ENCODE data around the gene SPAG16.

The SPAG16 gene

GRCh38 chr2:214138779-214139178, 854.5 kb downstream of the SPAG16 start:
- Histone ChIP-seq H3K27ac (ENCODE audit: low read depth, low read length) (no peak overlapping the region), H3K27me3 (ENCODE audit: control insufficient read depth in 1 of 2, insufficient read depth in 2 of 2, low read length in 2 of 2) (no peaks in the 10 kb centered on the region), H3K9me3 (ENCODE audit: low read length) (no peaks in the 10 kb centered on the region), H3K4me1 (ENCODE audit: insufficient read depth, low read length) (peaks cover 8% of the 10 kb centered on the region), H3K36me3 (ENCODE audit: insufficient read depth, low read length) (no peaks in the 10 kb centered on the region), H3K9ac (ENCODE audit: low read length) (no peak overlapping the region), H3K4me3 (ENCODE audit: low read depth in 1 of 2, low read length in 2 of 2) (no peak overlapping the region)

- Histone ChIP-seq H3K27ac (ENCODE audit: low read depth, low read length) (no peak overlapping the region), H3K9ac (ENCODE audit: low read length) (no peak overlapping the region), H3K4me3 (ENCODE audit: low read depth in 1 of 2, low read length in 2 of 2) (no peak overlapping the region), H3K36me3 (ENCODE audit: insufficient read depth, low read length) (no peaks in the 10 kb centered on the region), H3K9me3 (ENCODE audit: low read length) (no peaks in the 10 kb centered on the region), H3K4me1 (ENCODE audit: insufficient read depth, low read length) (peaks cover 8% of the 10 kb centered on the region), H3K27me3 (ENCODE audit: control insufficient read depth in 1 of 2, insufficient read depth in 2 of 2, low read length in 2 of 2) (no peaks in the 10 kb centered on the region)
Observed at GRCh38 chr2:214139630-214140284, 855.5 kb downstream of the SPAG16 start.

- Histone ChIP-seq H3K27ac (ENCODE audit: low read depth, low read length) (no peak overlapping the region), H3K9me3 (ENCODE audit: low read length) (no peaks in the 10 kb centered on the region), H3K4me1 (ENCODE audit: insufficient read depth, low read length) (no peaks in the 10 kb centered on the region), H3K9ac (ENCODE audit: low read length) (no peak overlapping the region), H3K36me3 (ENCODE audit: insufficient read depth, low read length) (no peaks in the 10 kb centered on the region), H3K27me3 (ENCODE audit: control insufficient read depth in 1 of 2, insufficient read depth in 2 of 2, low read length in 2 of 2) (no peaks in the 10 kb centered on the region), H3K4me3 (ENCODE audit: low read depth in 1 of 2, low read length in 2 of 2) (no peak overlapping the region)
Observed at GRCh38 chr2:214156971-214157370, 872.7 kb downstream of the SPAG16 start.

- Histone ChIP-seq H3K9me3 (ENCODE audit: low read length) (no peaks in the 10 kb centered on the region), H3K27ac (ENCODE audit: low read depth, low read length) (no peak overlapping the region), H3K36me3 (ENCODE audit: insufficient read depth, low read length) (no peaks in the 10 kb centered on the region), H3K4me3 (ENCODE audit: low read depth in 1 of 2, low read length in 2 of 2) (no peak overlapping the region), H3K4me1 (ENCODE audit: insufficient read depth, low read length) (no peaks in the 10 kb centered on the region), H3K27me3 (ENCODE audit: control insufficient read depth in 1 of 2, insufficient read depth in 2 of 2, low read length in 2 of 2) (no peaks in the 10 kb centered on the region), H3K9ac (ENCODE audit: low read length) (no peak overlapping the region)
Observed at GRCh38 chr2:214158851-214159250, 874.6 kb downstream of the SPAG16 start.

- Histone ChIP-seq H3K9ac (ENCODE audit: low read length) (no peak overlapping the region), H3K4me3 (ENCODE audit: low read depth in 1 of 2, low read length in 2 of 2) (no peak overlapping the region), H3K4me1 (ENCODE audit: insufficient read depth, low read length) (no peaks in the 10 kb centered on the region), H3K9me3 (ENCODE audit: low read length) (no peaks in the 10 kb centered on the region), H3K27ac (ENCODE audit: low read depth, low read length) (no peak overlapping the region), H3K36me3 (ENCODE audit: insufficient read depth, low read length) (no peaks in the 10 kb centered on the region), H3K27me3 (ENCODE audit: control insufficient read depth in 1 of 2, insufficient read depth in 2 of 2, low read length in 2 of 2) (no peaks in the 10 kb centered on the region)
Observed at GRCh38 chr2:214169281-214169680, 885.0 kb downstream of the SPAG16 start.

GRCh38 chr2:214169736-214170135, 885.5 kb downstream of the SPAG16 start:
- H3K4me3 ChIP-seq (ENCODE audit: low read depth in 1 of 2, low read length in 2 of 2) = no peak overlapping the region
- no peaks in the 10 kb centered on the region for H3K27me3 ChIP-seq (ENCODE audit: control insufficient read depth in 1 of 2, insufficient read depth in 2 of 2, low read length in 2 of 2)

GRCh38 chr2:214174563-214174962, 890.3 kb downstream of the SPAG16 start:
- H3K27me3 ChIP-seq (ENCODE audit: control insufficient read depth in 1 of 2, insufficient read depth in 2 of 2, low read length in 2 of 2) = no peaks in the 10 kb centered on the region
- no peaks in the 10 kb centered on the region for H3K36me3 ChIP-seq (ENCODE audit: insufficient read depth, low read length)
- H3K27ac ChIP-seq (ENCODE audit: low read depth, low read length) = no peak overlapping the region
- H3K4me1 ChIP-seq (ENCODE audit: insufficient read depth, low read length) = no peaks in the 10 kb centered on the region
- no peaks in the 10 kb centered on the region for H3K9me3 ChIP-seq (ENCODE audit: low read length)
- no peak overlapping the region for H3K4me3 ChIP-seq (ENCODE audit: low read depth in 1 of 2, low read length in 2 of 2)
- H3K9ac ChIP-seq (ENCODE audit: low read length) = no peak overlapping the region

More at GRCh38 chr2:214169736-214170135, 885.5 kb downstream of the SPAG16 start:
- H3K4me1 ChIP-seq (ENCODE audit: insufficient read depth, low read length) = no peaks in the 10 kb centered on the region
- no peak overlapping the region for H3K27ac ChIP-seq (ENCODE audit: low read depth, low read length)
- H3K9ac ChIP-seq (ENCODE audit: low read length) = no peak overlapping the region
- no peaks in the 10 kb centered on the region for H3K36me3 ChIP-seq (ENCODE audit: insufficient read depth, low read length)
- H3K9me3 ChIP-seq (ENCODE audit: low read length) = no peaks in the 10 kb centered on the region

GRCh38 chr2:214180071-214180470, 895.8 kb downstream of the SPAG16 start:
- Histone ChIP-seq H3K36me3 (ENCODE audit: insufficient read depth, low read length) (no peaks in the 10 kb centered on the region), H3K4me3 (ENCODE audit: low read depth in 1 of 2, low read length in 2 of 2) (no peak overlapping the region), H3K9ac (ENCODE audit: low read length) (no peak overlapping the region), H3K27me3 (ENCODE audit: control insufficient read depth in 1 of 2, insufficient read depth in 2 of 2, low read length in 2 of 2) (no peaks in the 10 kb centered on the region), H3K27ac (ENCODE audit: low read depth, low read length) (no peak overlapping the region), H3K4me1 (ENCODE audit: insufficient read depth, low read length) (no peaks in the 10 kb centered on the region), H3K9me3 (ENCODE audit: low read length) (no peaks in the 10 kb centered on the region)

- H3K27ac ChIP-seq (ENCODE audit: low read depth, low read length) = no peak overlapping the region
- H3K4me3 ChIP-seq (ENCODE audit: low read depth in 1 of 2, low read length in 2 of 2) = no peak overlapping the region
- H3K36me3 ChIP-seq (ENCODE audit: insufficient read depth, low read length) = no peaks in the 10 kb centered on the region
- no peaks in the 10 kb centered on the region for H3K9me3 ChIP-seq (ENCODE audit: low read length)
- no peaks in the 10 kb centered on the region for H3K27me3 ChIP-seq (ENCODE audit: control insufficient read depth in 1 of 2, insufficient read depth in 2 of 2, low read length in 2 of 2)
- no peak overlapping the region for H3K9ac ChIP-seq (ENCODE audit: low read length)
- H3K4me1 ChIP-seq (ENCODE audit: insufficient read depth, low read length) = no peaks in the 10 kb centered on the region
Observed at GRCh38 chr2:214180686-214181085, 896.4 kb downstream of the SPAG16 start.

- no peak overlapping the region for H3K4me3 ChIP-seq (ENCODE audit: low read depth in 1 of 2, low read length in 2 of 2)
- H3K27me3 ChIP-seq (ENCODE audit: control insufficient read depth in 1 of 2, insufficient read depth in 2 of 2, low read length in 2 of 2) = no peaks in the 10 kb centered on the region
- H3K4me1 ChIP-seq (ENCODE audit: insufficient read depth, low read length) = no peaks in the 10 kb centered on the region
- no peak overlapping the region for H3K27ac ChIP-seq (ENCODE audit: low read depth, low read length)
- H3K36me3 ChIP-seq (ENCODE audit: insufficient read depth, low read length) = no peaks in the 10 kb centered on the region
- H3K9me3 ChIP-seq (ENCODE audit: low read length) = no peaks in the 10 kb centered on the region
- no peak overlapping the region for H3K9ac ChIP-seq (ENCODE audit: low read length)
Observed at GRCh38 chr2:214184461-214184860, 900.2 kb downstream of the SPAG16 start.

GRCh38 chr2:214185546-214185945, 901.3 kb downstream of the SPAG16 start:
- Histone ChIP-seq H3K9ac (ENCODE audit: low read length) (no peak overlapping the region), H3K9me3 (ENCODE audit: low read length) (no peaks in the 10 kb centered on the region), H3K4me3 (ENCODE audit: low read depth in 1 of 2, low read length in 2 of 2) (no peak overlapping the region), H3K27me3 (ENCODE audit: control insufficient read depth in 1 of 2, insufficient read depth in 2 of 2, low read length in 2 of 2) (no peaks in the 10 kb centered on the region), H3K36me3 (ENCODE audit: insufficient read depth, low read length) (no peaks in the 10 kb centered on the region), H3K4me1 (ENCODE audit: insufficient read depth, low read length) (no peaks in the 10 kb centered on the region), H3K27ac (ENCODE audit: low read depth, low read length) (no peak overlapping the region)

GRCh38 chr2:214192711-214193110, 908.4 kb downstream of the SPAG16 start:
- Histone ChIP-seq H3K9me3 (ENCODE audit: low read length) (no peaks in the 10 kb centered on the region), H3K36me3 (ENCODE audit: insufficient read depth, low read length) (no peaks in the 10 kb centered on the region), H3K27me3 (ENCODE audit: control insufficient read depth in 1 of 2, insufficient read depth in 2 of 2, low read length in 2 of 2) (no peaks in the 10 kb centered on the region), H3K9ac (ENCODE audit: low read length) (no peak overlapping the region), H3K4me1 (ENCODE audit: insufficient read depth, low read length) (peaks cover 13% of the 10 kb centered on the region), H3K27ac (ENCODE audit: low read depth, low read length) (no peak overlapping the region), H3K4me3 (ENCODE audit: low read depth in 1 of 2, low read length in 2 of 2) (no peak overlapping the region)

Data from muscle layer of colon (tissue), 2 donors.